ENCODE data around the gene HOTAIR. TPM values are rescaled to one million over a fixed set of nuclear protein-coding genes. Genes with fewer than 3 reads are reported as not detected.

The HOTAIR gene
- polyA plus RNA-seq, 1 experiment: 11.4 TPM

DNA sequence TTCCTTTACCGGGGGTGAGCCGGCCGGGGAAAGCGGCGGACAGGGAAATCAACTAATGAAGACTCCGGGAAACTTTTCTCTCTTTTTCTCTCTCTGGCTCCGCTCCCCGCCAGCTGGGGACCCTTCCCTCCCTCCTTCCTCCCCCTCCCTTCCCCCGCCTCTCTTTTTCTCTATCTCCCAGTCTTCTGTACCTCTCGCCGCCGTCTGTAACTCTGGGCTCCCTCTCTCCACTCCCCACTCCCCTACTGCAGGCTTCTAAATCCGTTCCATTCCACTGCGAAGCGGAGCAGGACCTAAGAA, 8.7 kb downstream of the HOTAIR start:
- TF ChIP-seq, protein P1, sequence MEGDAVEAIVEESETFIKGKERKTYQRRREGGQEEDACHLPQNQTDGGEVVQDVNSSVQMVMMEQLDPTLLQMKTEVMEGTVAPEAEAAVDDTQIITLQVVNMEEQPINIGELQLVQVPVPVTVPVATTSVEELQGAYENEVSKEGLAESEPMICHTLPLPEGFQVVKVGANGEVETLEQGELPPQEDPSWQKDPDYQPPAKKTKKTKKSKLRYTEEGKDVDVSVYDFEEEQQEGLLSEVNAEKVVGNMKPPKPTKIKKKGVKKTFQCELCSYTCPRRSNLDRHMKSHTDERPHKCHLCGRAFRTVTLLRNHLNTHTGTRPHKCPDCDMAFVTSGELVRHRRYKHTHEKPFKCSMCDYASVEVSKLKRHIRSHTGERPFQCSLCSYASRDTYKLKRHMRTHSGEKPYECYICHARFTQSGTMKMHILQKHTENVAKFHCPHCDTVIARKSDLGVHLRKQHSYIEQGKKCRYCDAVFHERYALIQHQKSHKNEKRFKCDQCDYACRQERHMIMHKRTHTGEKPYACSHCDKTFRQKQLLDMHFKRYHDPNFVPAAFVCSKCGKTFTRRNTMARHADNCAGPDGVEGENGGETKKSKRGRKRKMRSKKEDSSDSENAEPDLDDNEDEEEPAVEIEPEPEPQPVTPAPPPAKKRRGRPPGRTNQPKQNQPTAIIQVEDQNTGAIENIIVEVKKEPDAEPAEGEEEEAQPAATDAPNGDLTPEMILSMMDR (IDR thresholded peaks at IDR 0.05; ENCODE audit: insufficient read depth, low read depth, low read length): no peak
- no peak for DNase-seq (ENCODE audit: low read depth)
- ChIA-PET CTCF (interaction anchor here (0.7 to 1.7 kb wide), 8 partner anchors 27 to 404 kb away, joined by 3 to 6 read pairs (median 4); partner anchors contain the start of gene HOXC13), POLR2A (no interaction called here)
- Histone ChIP-seq H3K27me3 (ENCODE audit: control insufficient read depth, insufficient read depth, low read length) (no peaks in the 10 kb centered on the region), H3K4me3 (ENCODE audit: low read depth, low read length) (peak overlapping the region; percentile 78), H3K36me3 (ENCODE audit: control insufficient read depth, insufficient read depth, low read length) (no peaks in the 10 kb centered on the region)

DNA sequence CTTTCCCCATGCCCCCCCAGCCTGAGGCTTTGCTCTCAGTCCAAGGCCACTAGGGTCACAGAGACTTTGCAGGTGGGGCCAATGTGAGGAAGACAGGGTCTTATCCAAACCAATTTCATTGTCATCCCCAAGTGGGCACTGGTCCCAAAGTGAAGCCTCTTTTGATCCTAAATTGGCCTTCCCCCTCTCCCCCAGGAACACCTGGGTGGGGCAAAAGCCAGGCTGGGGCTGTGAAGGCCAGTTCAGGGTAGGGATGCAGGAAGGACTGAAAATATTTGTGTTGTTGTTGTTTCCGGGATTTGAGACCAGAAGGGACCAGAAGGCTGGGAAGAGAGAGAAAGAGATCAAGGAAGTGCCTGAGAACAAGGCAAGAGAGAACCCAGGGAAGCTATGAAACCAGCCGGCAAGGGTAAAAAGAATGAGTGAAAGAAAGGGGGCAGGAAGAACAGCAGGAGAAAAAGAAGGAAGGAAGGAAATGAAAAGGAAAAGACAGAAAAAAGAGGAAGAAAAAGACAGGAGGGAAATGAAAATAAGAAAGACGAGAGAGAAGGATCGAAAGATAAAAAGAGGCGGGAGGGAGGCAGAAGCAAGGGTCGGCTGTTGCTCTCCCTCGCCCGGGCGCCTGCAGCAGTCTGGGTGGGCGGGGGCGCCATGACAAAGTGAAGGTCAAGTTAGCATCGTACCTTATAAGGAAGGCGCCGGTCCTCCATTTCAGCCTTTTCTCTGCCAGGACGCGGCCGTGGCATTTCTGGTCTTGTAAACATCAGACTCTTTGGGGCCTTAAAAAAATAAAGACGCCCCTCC, 9.3 kb downstream of the HOTAIR start:
- H3K36me3 ChIP-seq (ENCODE audit: control insufficient read depth, insufficient read depth, low read length): no peaks in the 10 kb centered on the region
- TF ChIP-seq, protein P1 (IDR thresholded peaks at IDR 0.05; ENCODE audit: insufficient read depth, low read depth, low read length): no peak
- DNase-seq (ENCODE audit: low read depth): no peak
- H3K27me3 ChIP-seq (ENCODE audit: control insufficient read depth, insufficient read depth, low read length): no peaks in the 10 kb centered on the region
- peak overlapping the region; percentile 78 for H3K4me3 ChIP-seq (ENCODE audit: low read depth, low read length)
- POLR2A ChIA-PET: interaction anchor here (0.6 kb wide), 1 partner anchor 17 kb away, joined by 4 read pairs; no protein-coding TSS in a partner anchor
- CTCF ChIA-PET: interaction anchor here (0.7 to 1.6 kb wide), 4 partner anchors 22 to 227 kb away, joined by 3 to 4 read pairs (median 3); no protein-coding TSS in a partner anchor

DNA sequence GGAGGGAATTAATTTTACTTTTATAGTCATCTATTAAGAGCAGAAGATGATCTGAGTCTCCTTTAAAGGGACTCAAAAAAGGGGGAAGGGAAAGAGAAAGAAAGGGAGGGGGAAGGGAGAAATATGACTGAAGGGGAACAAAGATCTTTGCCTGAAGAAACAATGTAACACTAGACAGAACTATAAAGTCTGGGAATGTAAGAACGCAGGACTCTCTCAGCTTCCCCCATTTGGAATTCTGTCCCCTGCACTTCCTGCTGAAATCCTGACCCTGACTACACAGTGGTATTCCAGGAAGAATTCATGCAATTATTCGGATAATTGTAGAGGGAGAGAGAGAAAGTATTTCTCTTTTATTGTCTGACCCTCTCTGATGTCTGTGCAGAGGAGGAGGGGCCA, 10.4 kb downstream of the HOTAIR start:
- H3K4me3 ChIP-seq (ENCODE audit: low read depth, low read length): peak overlapping the region; percentile 18
- ChIA-PET CTCF (interaction anchor here (0.9 to 2.0 kb wide), 4 partner anchors 21 to 228 kb away, joined by 3 to 6 read pairs (median 4); partner anchors contain the start of gene HOXC10), POLR2A (interaction anchor here (0.6 kb wide), 1 partner anchor 18 kb away, joined by 4 read pairs; no protein-coding TSS in a partner anchor)
- H3K36me3 ChIP-seq (ENCODE audit: control insufficient read depth, insufficient read depth, low read length): no peaks in the 10 kb centered on the region
- TF ChIP-seq, protein P1 (IDR thresholded peaks at IDR 0.05; ENCODE audit: insufficient read depth, low read depth, low read length): no peak
- DNase-seq (ENCODE audit: low read depth): no peak
- H3K27me3 ChIP-seq (ENCODE audit: control insufficient read depth, insufficient read depth, low read length): no peaks in the 10 kb centered on the region; the same call in 1 of the 2 replicates

DNA sequence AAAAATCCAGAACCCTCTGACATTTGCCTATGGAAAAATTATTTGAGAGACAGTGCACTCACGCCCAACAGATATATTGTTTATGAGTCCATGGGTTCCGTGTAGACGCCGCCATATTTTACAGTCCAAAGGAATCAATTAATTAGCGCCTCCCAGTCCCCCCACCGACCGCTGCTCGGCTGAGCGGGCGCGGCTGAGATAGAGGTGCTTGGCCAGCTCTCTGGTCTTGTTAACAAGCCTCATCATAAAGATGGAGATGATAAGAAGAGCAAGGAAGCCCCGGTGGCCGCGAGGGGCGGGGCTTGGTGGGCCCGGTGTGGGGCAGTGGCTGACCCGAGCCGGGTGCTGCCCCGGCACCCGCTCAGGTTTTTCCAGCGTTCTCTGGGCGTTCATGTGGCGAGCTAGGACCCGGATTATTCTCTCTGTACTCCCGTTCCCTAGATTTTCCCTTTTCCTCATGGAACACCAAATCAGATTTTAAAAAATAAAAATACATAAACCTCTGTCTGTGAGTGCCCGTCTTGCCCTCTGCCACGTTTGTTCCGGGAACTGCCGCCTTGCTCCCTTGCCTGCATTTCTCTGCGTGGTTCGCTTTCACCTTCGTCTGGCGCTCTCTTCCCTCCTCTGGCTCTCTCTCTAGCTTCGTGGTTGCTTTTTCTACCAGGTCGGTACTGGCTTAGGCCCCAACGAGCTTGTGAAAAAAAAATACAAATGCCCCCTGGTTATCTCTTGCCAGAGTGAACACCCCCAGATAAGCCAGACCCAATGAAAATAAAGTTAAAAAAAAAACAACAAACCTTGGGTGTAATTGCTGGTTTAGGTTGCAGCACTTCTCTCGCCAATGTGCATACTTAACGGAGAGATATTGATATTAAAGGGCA, 11.1 kb downstream of the HOTAIR start:
- peaks cover 2% of the 10 kb centered on the region for H3K27me3 ChIP-seq (ENCODE audit: control insufficient read depth, insufficient read depth, low read length)
- POLR2A ChIA-PET: no interaction called here
- CTCF ChIA-PET: interaction anchor here (1.1 to 2.0 kb wide), 6 partner anchors 21 to 244 kb away, joined by 3 to 6 read pairs (median 4); partner anchors contain the start of gene HOXC10
- DNase-seq (ENCODE audit: low read depth): no peak
- TF ChIP-seq, protein P1 (IDR thresholded peaks at IDR 0.05; ENCODE audit: insufficient read depth, low read depth, low read length): no peak
- peak overlapping the region; percentile 18 for H3K4me3 ChIP-seq (ENCODE audit: low read depth, low read length)
- no peaks in the 10 kb centered on the region for H3K36me3 ChIP-seq (ENCODE audit: control insufficient read depth, insufficient read depth, low read length)

Data from BJ (cell line).